RWPE2 (cell line): ENCODE measurements around the gene CERS1.
A peak's percentile ranks its signal among the peaks of the same experiment; 100 is the strongest.

Experiments used
- ATAC-seq: fragments of 200-7000 bp; cut with Tn5 transposase; 3 replicates; pipeline ENCODE4 v1.9.1; 2021; ENCODE audit warnings: low read depth
- DNase-seq: peaks from one replicate; pipeline ENCODE4 v3.0.0-alpha.2; 2020; ENCODE audit warnings: low spot score
- H3K27ac ChIP-seq: fragments of 450-650 bp; 2 replicates; pipeline ENCODE4 v1.5.1; 2017; ENCODE audit warnings: mild to moderate bottlenecking; ENCODE audit not compliant: poor library complexity, severe bottlenecking
- H3K27me3 ChIP-seq: fragments of 250-450 bp; sonication (Bioruptor Pico); 2 replicates; pipeline ENCODE4 v1.5.1; 2021; ENCODE audit warnings: mild to moderate bottlenecking, moderate library complexity; ENCODE audit not compliant: insufficient read depth, poor library complexity, severe bottlenecking
- H3K36me3 ChIP-seq: fragments of 250-450 bp; sonication (Bioruptor Pico); 2 replicates; pipeline ENCODE4 v1.5.1; 2020; ENCODE audit warnings: low read depth, mild to moderate bottlenecking, moderate library complexity
- H3K4me1 ChIP-seq: fragments of 250-450 bp; sonication (Bioruptor Pico); 2 replicates; pipeline ENCODE4 v1.5.1; 2021; ENCODE audit warnings: mild to moderate bottlenecking, moderate library complexity; ENCODE audit not compliant: insufficient read depth, poor library complexity, severe bottlenecking
- H3K4me3 ChIP-seq: fragments of 250-450 bp; sonication (Bioruptor Pico); 2 replicates; pipeline ENCODE4 v1.5.1; 2021; ENCODE audit warnings: mild to moderate bottlenecking, moderate library complexity; ENCODE audit not compliant: severe bottlenecking
- H3K9me3 ChIP-seq: fragments of 250-450 bp; sonication (Bioruptor Pico); 2 replicates; pipeline ENCODE4 v1.5.1; 2021; ENCODE audit warnings: mild to moderate bottlenecking, moderate library complexity; ENCODE audit not compliant: severe bottlenecking
- TF ChIP-seq, protein P1 (sequence below): fragments of 450-650 bp; IDR thresholded peaks from one replicate; pipeline ENCODE4 v1.5.1; 2017; ENCODE audit warnings: mild to moderate bottlenecking, moderate library complexity; ENCODE audit not compliant: poor library complexity, severe bottlenecking

CERS1 gene

DNA sequence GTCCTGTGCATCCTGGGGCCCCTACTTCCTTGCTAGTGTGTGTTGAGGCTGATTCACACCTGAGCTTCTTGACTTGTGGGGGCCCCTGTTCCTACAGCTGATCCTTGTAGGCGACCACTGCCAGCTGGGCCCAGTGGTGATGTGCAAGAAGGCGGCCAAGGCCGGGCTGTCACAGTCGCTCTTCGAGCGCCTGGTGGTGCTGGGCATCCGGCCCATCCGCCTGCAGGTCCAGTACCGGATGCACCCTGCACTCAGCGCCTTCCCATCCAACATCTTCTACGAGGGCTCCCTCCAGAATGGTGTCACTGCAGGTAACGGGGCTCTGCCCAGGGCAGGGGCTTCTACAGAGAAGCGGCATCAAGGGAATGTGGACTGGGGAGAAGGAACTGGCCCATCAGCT, 38.7 kb downstream of the CERS1 start:
- TF ChIP-seq, protein P1, sequence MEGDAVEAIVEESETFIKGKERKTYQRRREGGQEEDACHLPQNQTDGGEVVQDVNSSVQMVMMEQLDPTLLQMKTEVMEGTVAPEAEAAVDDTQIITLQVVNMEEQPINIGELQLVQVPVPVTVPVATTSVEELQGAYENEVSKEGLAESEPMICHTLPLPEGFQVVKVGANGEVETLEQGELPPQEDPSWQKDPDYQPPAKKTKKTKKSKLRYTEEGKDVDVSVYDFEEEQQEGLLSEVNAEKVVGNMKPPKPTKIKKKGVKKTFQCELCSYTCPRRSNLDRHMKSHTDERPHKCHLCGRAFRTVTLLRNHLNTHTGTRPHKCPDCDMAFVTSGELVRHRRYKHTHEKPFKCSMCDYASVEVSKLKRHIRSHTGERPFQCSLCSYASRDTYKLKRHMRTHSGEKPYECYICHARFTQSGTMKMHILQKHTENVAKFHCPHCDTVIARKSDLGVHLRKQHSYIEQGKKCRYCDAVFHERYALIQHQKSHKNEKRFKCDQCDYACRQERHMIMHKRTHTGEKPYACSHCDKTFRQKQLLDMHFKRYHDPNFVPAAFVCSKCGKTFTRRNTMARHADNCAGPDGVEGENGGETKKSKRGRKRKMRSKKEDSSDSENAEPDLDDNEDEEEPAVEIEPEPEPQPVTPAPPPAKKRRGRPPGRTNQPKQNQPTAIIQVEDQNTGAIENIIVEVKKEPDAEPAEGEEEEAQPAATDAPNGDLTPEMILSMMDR: no peak
- Histone ChIP-seq H3K4me1 (peaks cover under 1% of the 10 kb centered on the region), H3K36me3 (peaks cover 97% of the 10 kb centered on the region), H3K9me3 (no peaks in the 10 kb centered on the region), H3K27ac (no peak overlapping the region), H3K27me3 (no peaks in the 10 kb centered on the region), H3K4me3 (no peak overlapping the region)
- DNase-seq (peak; percentile 49), ATAC-seq (no peak)

DNA sequence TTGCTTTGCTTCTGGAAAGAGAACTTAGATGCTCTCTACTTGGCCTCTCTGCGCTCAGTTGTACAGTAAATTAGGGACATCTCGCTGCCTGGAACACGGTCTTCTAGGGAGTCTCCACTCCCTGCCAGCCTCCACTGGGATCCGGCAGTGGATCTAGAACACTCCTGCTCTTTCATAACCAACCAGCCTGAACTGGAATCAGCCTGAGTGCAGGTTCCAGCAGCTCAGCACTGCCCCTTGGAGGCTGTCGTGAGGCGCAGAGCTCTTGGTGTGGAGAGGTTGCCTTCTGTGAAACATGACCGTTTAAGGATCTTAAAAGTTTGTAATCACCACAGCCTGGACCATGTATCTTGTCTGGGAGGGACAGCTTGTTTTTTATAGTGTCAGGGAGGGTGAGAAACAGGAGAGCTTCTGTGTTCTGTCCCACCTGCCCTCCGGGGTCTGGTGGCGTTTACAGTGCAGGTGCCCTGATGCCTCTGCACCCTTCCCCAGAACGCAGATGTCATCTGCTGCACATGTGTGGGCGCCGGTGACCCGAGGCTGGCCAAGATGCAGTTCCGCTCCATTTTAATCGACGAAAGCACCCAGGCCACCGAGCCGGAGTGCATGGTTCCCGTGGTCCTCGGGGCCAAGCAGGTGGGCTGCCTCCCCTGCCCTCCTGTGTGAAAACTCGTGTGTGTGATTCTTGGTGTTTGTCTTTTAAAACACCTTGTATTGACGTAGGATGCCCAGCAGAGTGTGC, 39.4 kb downstream of the CERS1 start:
- H3K4me1 ChIP-seq: no peaks in the 10 kb centered on the region
- H3K27me3 ChIP-seq: no peaks in the 10 kb centered on the region
- H3K27ac ChIP-seq: no peak overlapping the region
- ATAC-seq: peak; percentile 38; the same call in 1 of the 3 replicates
- no peak overlapping the region for H3K4me3 ChIP-seq
- peak; percentile 38 for DNase-seq
- H3K9me3 ChIP-seq: no peaks in the 10 kb centered on the region
- TF ChIP-seq, protein P1: peak; percentile 29
- peaks cover 97% of the 10 kb centered on the region for H3K36me3 ChIP-seq

DNA sequence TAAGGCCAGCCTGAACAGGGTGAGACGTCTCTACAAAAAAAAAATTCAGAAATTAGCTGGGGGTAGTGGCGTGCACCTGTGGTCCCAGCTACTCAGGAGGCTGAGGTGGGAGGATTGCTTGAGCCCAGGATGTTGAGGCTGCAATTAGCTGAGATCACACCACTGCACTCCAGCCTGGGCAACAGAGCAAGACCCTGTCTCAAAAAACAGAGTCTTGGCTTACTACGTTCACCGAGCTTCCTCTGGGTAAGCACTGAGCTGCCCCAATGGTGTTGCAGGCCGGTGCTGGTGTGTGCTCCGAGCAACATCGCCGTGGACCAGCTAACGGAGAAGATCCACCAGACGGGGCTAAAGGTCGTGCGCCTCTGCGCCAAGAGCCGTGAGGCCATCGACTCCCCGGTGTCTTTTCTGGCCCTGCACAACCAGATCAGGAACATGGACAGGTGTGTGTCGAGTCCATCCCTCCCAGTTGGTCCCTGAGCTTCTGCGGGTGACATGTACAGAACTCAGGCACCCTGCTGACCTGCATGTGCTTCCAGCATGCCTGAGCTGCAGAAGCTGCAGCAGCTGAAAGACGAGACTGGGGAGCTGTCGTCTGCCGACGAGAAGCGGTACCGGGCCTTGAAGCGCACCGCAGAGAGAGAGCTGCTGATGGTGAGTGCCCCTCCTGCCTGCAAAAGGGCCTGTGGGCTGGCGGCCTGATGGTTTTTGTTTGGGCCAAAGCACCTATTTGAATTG, 40.1 kb downstream of the CERS1 start:
- no peak overlapping the region for H3K27ac ChIP-seq
- no peak for ATAC-seq
- peaks cover 97% of the 10 kb centered on the region for H3K36me3 ChIP-seq

DNA sequence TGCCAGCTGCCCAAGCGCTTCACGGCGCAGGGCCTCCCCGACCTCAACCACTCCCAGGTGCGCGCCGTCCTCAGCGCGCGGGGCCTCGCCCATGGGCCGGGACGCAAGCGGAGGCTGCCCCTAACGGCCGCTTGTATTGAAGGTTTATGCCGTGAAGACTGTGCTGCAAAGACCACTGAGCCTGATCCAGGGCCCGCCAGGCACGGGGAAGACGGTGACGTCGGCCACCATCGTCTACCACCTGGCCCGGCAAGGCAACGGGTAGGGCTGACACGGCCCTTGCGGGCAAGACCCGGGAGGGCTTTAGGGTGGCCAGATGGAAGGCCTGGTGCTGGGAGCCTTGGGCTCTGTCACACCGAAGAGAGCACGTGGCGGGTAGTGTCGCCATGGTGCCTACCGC, 41.0 kb downstream of the CERS1 start:
- TF ChIP-seq, protein P1: no peak
- peaks cover 97% of the 10 kb centered on the region for H3K36me3 ChIP-seq
- H3K27ac ChIP-seq: no peak overlapping the region
- H3K4me1 ChIP-seq: peaks cover 6% of the 10 kb centered on the region
- DNase-seq (peak; percentile 53), ATAC-seq (no peak)
- no peaks in the 10 kb centered on the region for H3K9me3 ChIP-seq
- H3K4me3 ChIP-seq: no peak overlapping the region
- H3K27me3 ChIP-seq: no peaks in the 10 kb centered on the region

More for the DNA sequence above, 40.1 kb downstream of the CERS1 start:
- H3K4me3 ChIP-seq: no peak overlapping the region
- DNase-seq: peak; percentile 47
- no peaks in the 10 kb centered on the region for H3K9me3 ChIP-seq
- H3K27me3 ChIP-seq: no peaks in the 10 kb centered on the region
- H3K4me1 ChIP-seq: no peaks in the 10 kb centered on the region
- TF ChIP-seq, protein P1: no peak
